Stimulated activated effector memory CD8-positive, alpha-beta T cell treated with anti-CD3 and anti-CD28 coated beads, Interleukin-12 subunit alpha, Interleukin-12 subunit beta, amount 100 ng/mL, for 72 hours (primary cell): Measurements from ENCODE around the gene SRBD1.

Source experiments
- ATAC-seq: fragments of 150-1000 bp; cut with Tn5 transposase; 2 replicates; pipeline ENCODE4 v1.10.0; 2021
- DNase-seq, 2 donors: peaks; one replicate each; pipeline ENCODE4 v3.0.0; 2021 to 2022; ENCODE audit warnings: low spot score in 2 of 2
- H3K27ac Mint-ChIP-seq: one replicate; pipeline ENCODE4 v1.8.0; 2022; ENCODE audit warnings: mild to moderate bottlenecking, mixed read lengths
- H3K36me3 Mint-ChIP-seq: one replicate; pipeline ENCODE4 v1.8.0; 2022; ENCODE audit warnings: mild to moderate bottlenecking, mixed read lengths
- H3K4me1 Mint-ChIP-seq: one replicate; pipeline ENCODE4 v1.8.0; 2022; ENCODE audit warnings: mixed read lengths
- H3K4me3 Mint-ChIP-seq: one replicate; pipeline ENCODE4 v1.8.0; 2022; ENCODE audit warnings: mild to moderate bottlenecking, mixed read lengths
- H3K9me3 Mint-ChIP-seq: one replicate; pipeline ENCODE4 v1.8.0; 2022; ENCODE audit warnings: mixed read lengths

Gene SRBD1

GRCh38 chr2:45643543-45644542, 32.8 kb upstream of the SRBD1 start:
- peaks cover 14% of the 10 kb centered on the region for H3K4me1 Mint-ChIP-seq
- peak overlapping the region; percentile 74 for H3K4me3 Mint-ChIP-seq
- peak; percentile 93 for ATAC-seq
- H3K36me3 Mint-ChIP-seq: no peaks in the 10 kb centered on the region
- peak overlapping the region; percentile 75 for H3K27ac Mint-ChIP-seq
- H3K9me3 Mint-ChIP-seq: no peaks in the 10 kb centered on the region
- DNase-seq: peak; percentile 81 to 85

GRCh38 chr2:45643095-45643494, 32.0 kb upstream of the SRBD1 start:
- no peaks in the 10 kb centered on the region for H3K9me3 Mint-ChIP-seq
- DNase-seq (no peak), ATAC-seq (no peak)
- H3K4me3 Mint-ChIP-seq: peak overlapping the region; percentile 74
- peaks cover 14% of the 10 kb centered on the region for H3K4me1 Mint-ChIP-seq
- no peaks in the 10 kb centered on the region for H3K36me3 Mint-ChIP-seq
- H3K27ac Mint-ChIP-seq: peak overlapping the region; percentile 75

- H3K4me1 Mint-ChIP-seq: peaks cover 22% of the 10 kb centered on the region
- DNase-seq (no peak), ATAC-seq (no peak)
- H3K9me3 Mint-ChIP-seq: no peaks in the 10 kb centered on the region
- no peak overlapping the region for H3K27ac Mint-ChIP-seq
- H3K36me3 Mint-ChIP-seq: no peaks in the 10 kb centered on the region
- no peak overlapping the region for H3K4me3 Mint-ChIP-seq
Measured at GRCh38 chr2:45640576-45640975, 29.5 kb upstream of the SRBD1 start.

GRCh38 chr2:45637440-45637839, 26.4 kb upstream of the SRBD1 start:
- no peak overlapping the region for H3K4me3 Mint-ChIP-seq
- H3K9me3 Mint-ChIP-seq: no peaks in the 10 kb centered on the region
- H3K4me1 Mint-ChIP-seq: peaks cover 8% of the 10 kb centered on the region
- H3K27ac Mint-ChIP-seq: no peak overlapping the region
- H3K36me3 Mint-ChIP-seq: no peaks in the 10 kb centered on the region
- DNase-seq: no peak
- ATAC-seq: peak; percentile 83

- peaks cover 8% of the 10 kb centered on the region for H3K4me1 Mint-ChIP-seq
- DNase-seq: no peak
- H3K9me3 Mint-ChIP-seq: no peaks in the 10 kb centered on the region
- no peak overlapping the region for H3K27ac Mint-ChIP-seq
- no peak for ATAC-seq
- H3K36me3 Mint-ChIP-seq: no peaks in the 10 kb centered on the region
- no peak overlapping the region for H3K4me3 Mint-ChIP-seq
Measured at GRCh38 chr2:45636008-45636407, 24.9 kb upstream of the SRBD1 start.

- no peak overlapping the region for H3K4me3 Mint-ChIP-seq
- H3K27ac Mint-ChIP-seq: no peak overlapping the region
- H3K36me3 Mint-ChIP-seq: no peaks in the 10 kb centered on the region
- no peaks in the 10 kb centered on the region for H3K9me3 Mint-ChIP-seq
- ATAC-seq (no peak), DNase-seq (no peak)
- H3K4me1 Mint-ChIP-seq: peaks cover 8% of the 10 kb centered on the region
Measured at GRCh38 chr2:45634223-45634622, 23.2 kb upstream of the SRBD1 start.

- ATAC-seq: no peak
- no peaks in the 10 kb centered on the region for H3K9me3 Mint-ChIP-seq
- no peak for DNase-seq
- no peak overlapping the region for H3K27ac Mint-ChIP-seq
- no peaks in the 10 kb centered on the region for H3K36me3 Mint-ChIP-seq
- H3K4me3 Mint-ChIP-seq: no peak overlapping the region
- no peaks in the 10 kb centered on the region for H3K4me1 Mint-ChIP-seq
Measured at GRCh38 chr2:45631955-45632354, 20.9 kb upstream of the SRBD1 start.

- H3K4me1 Mint-ChIP-seq: no peaks in the 10 kb centered on the region
- ATAC-seq (no peak), DNase-seq (no peak)
- no peak overlapping the region for H3K27ac Mint-ChIP-seq
- no peak overlapping the region for H3K4me3 Mint-ChIP-seq
- no peaks in the 10 kb centered on the region for H3K9me3 Mint-ChIP-seq
- H3K36me3 Mint-ChIP-seq: no peaks in the 10 kb centered on the region
Measured at GRCh38 chr2:45631319-45631718, 20.3 kb upstream of the SRBD1 start.

GRCh38 chr2:45629971-45630370, 18.9 kb upstream of the SRBD1 start:
- H3K4me1 Mint-ChIP-seq: no peaks in the 10 kb centered on the region
- DNase-seq (no peak), ATAC-seq (no peak)
- H3K9me3 Mint-ChIP-seq: no peaks in the 10 kb centered on the region
- H3K36me3 Mint-ChIP-seq: no peaks in the 10 kb centered on the region
- H3K4me3 Mint-ChIP-seq: no peak overlapping the region
- no peak overlapping the region for H3K27ac Mint-ChIP-seq

GRCh38 chr2:45627911-45628310, 16.8 kb upstream of the SRBD1 start:
- DNase-seq: no peak
- H3K4me1 Mint-ChIP-seq: no peaks in the 10 kb centered on the region

GRCh38 chr2:45626387-45627221, 15.5 kb upstream of the SRBD1 start:
- Mint-ChIP-seq H3K27ac (no peak overlapping the region), H3K4me1 (no peaks in the 10 kb centered on the region)
- no peak for ATAC-seq

More at GRCh38 chr2:45627911-45628310, 16.8 kb upstream of the SRBD1 start:
- no peak for ATAC-seq
- Mint-ChIP-seq H3K4me3 (no peak overlapping the region), H3K27ac (no peak overlapping the region), H3K36me3 (no peaks in the 10 kb centered on the region), H3K9me3 (no peaks in the 10 kb centered on the region)

GRCh38 chr2:45625824-45626223, 14.8 kb upstream of the SRBD1 start:
- peak; percentile 64 for ATAC-seq
- no peak for DNase-seq
- Mint-ChIP-seq H3K4me3 (no peak overlapping the region), H3K4me1 (no peaks in the 10 kb centered on the region), H3K9me3 (no peaks in the 10 kb centered on the region), H3K27ac (no peak overlapping the region), H3K36me3 (no peaks in the 10 kb centered on the region)

More at GRCh38 chr2:45626387-45627221, 15.5 kb upstream of the SRBD1 start:
- no peak overlapping the region for H3K4me3 Mint-ChIP-seq
- DNase-seq: no peak
- no peaks in the 10 kb centered on the region for H3K36me3 Mint-ChIP-seq
- no peaks in the 10 kb centered on the region for H3K9me3 Mint-ChIP-seq

GRCh38 chr2:45623098-45623497, 12.0 kb upstream of the SRBD1 start:
- no peak for DNase-seq
- Mint-ChIP-seq H3K4me3 (no peak overlapping the region), H3K9me3 (no peaks in the 10 kb centered on the region), H3K36me3 (no peaks in the 10 kb centered on the region), H3K4me1 (no peaks in the 10 kb centered on the region), H3K27ac (no peak overlapping the region)
- no peak for ATAC-seq

GRCh38 chr2:45622336-45623075, 11.4 kb upstream of the SRBD1 start:
- ATAC-seq (peak; percentile 65), DNase-seq (no peak)
- no peaks in the 10 kb centered on the region for H3K36me3 Mint-ChIP-seq
- no peaks in the 10 kb centered on the region for H3K9me3 Mint-ChIP-seq
- no peaks in the 10 kb centered on the region for H3K4me1 Mint-ChIP-seq
- H3K27ac Mint-ChIP-seq: no peak overlapping the region
- no peak overlapping the region for H3K4me3 Mint-ChIP-seq

- Mint-ChIP-seq H3K4me1 (no peaks in the 10 kb centered on the region), H3K4me3 (no peak overlapping the region), H3K9me3 (no peaks in the 10 kb centered on the region), H3K36me3 (no peaks in the 10 kb centered on the region), H3K27ac (no peak overlapping the region)
- DNase-seq (no peak), ATAC-seq (no peak)
Measured at GRCh38 chr2:45617496-45617895, 6.4 kb upstream of the SRBD1 start.
